ENCODE measurements around the gene MS4A8.

MS4A8 gene

GRCh38 chr11:60743058-60743457, 43.6 kb downstream of the MS4A8 start:
- no peak overlapping the region for H3K4me3 ChIP-seq (ENCODE audit: low read length)
- no peak for TF ChIP-seq CTCF (conservative IDR thresholded peaks at IDR 0.05; ENCODE audit: low read depth, low read length)
- DNase-seq (ENCODE audit: low read depth): no peak

- no peak overlapping the region for H3K4me3 ChIP-seq (ENCODE audit: low read length)
- TF ChIP-seq CTCF (conservative IDR thresholded peaks at IDR 0.05; ENCODE audit: low read depth, low read length): no peak
- DNase-seq (ENCODE audit: low read depth): no peak
Measured at GRCh38 chr11:60744114-60744513, 44.7 kb downstream of the MS4A8 start.

- no peak for DNase-seq (ENCODE audit: low read depth)
- H3K4me3 ChIP-seq (ENCODE audit: low read length): no peak overlapping the region
- no peak for TF ChIP-seq CTCF (conservative IDR thresholded peaks at IDR 0.05; ENCODE audit: low read depth, low read length)
Measured at GRCh38 chr11:60747359-60747873, 48.0 kb downstream of the MS4A8 start.

- no peak overlapping the region for H3K4me3 ChIP-seq (ENCODE audit: low read length)
- no peak for DNase-seq (ENCODE audit: low read depth)
- TF ChIP-seq CTCF (conservative IDR thresholded peaks at IDR 0.05; ENCODE audit: low read depth, low read length): no peak
Measured at GRCh38 chr11:60748225-60748624, 48.8 kb downstream of the MS4A8 start.

GRCh38 chr11:60748821-60749220, 49.4 kb downstream of the MS4A8 start:
- no peak for DNase-seq (ENCODE audit: low read depth)
- no peak overlapping the region for H3K4me3 ChIP-seq (ENCODE audit: low read length)
- TF ChIP-seq CTCF (conservative IDR thresholded peaks at IDR 0.05; ENCODE audit: low read depth, low read length): no peak

GRCh38 chr11:60750911-60751310, 51.5 kb downstream of the MS4A8 start:
- no peak overlapping the region for H3K4me3 ChIP-seq (ENCODE audit: low read length)
- no peak for DNase-seq (ENCODE audit: low read depth)
- TF ChIP-seq CTCF (conservative IDR thresholded peaks at IDR 0.05; ENCODE audit: low read depth, low read length): no peak

- H3K4me3 ChIP-seq (ENCODE audit: low read length): no peak overlapping the region
- DNase-seq (ENCODE audit: low read depth): no peak
- TF ChIP-seq CTCF (conservative IDR thresholded peaks at IDR 0.05; ENCODE audit: low read depth, low read length): no peak
Measured at GRCh38 chr11:60753309-60753708, 53.9 kb downstream of the MS4A8 start.
